Measurements from ENCODE around the gene KIRREL2.
A peak's percentile ranks its signal among the peaks of the same experiment; 100 is the strongest.
"Not testable (repeated sequence)": the region's sequence is repeated elsewhere in the genome, so short reads cannot be mapped to it uniquely, and the experiment has no call there.

Gene KIRREL2

GRCh38 chr19:35836096-35836495, 20.6 kb upstream of the KIRREL2 start:
- TF ChIP-seq, protein P1, sequence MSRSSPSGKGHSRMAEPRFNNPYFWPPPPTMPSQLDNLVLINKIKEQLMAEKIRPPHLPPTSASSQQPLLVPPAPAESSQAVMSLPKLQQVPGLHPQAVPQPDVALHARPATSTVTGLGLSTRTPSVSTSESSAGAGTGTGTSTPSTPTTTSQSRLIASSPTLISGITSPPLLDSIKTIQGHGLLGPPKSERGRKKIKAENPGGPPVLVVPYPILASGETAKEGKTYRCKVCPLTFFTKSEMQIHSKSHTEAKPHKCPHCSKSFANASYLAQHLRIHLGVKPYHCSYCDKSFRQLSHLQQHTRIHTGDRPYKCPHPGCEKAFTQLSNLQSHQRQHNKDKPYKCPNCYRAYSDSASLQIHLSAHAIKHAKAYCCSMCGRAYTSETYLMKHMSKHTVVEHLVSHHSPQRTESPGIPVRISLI (tag by site-specific recombination; IDR thresholded peaks at IDR 0.05) = 0 out of 2 replicates have a peak, but pooled peaks have one; percentile 14
- ChIA-PET POLR2A (interaction anchor here (0.6 to 2.4 kb wide), 6 partner anchors 9 to 96 kb away, joined by 3 to 7 read pairs (median 4); partner anchors contain the start of gene APLP1), CTCF (interaction anchor here (0.5 to 1.3 kb wide), 4 partner anchors 17 to 151 kb away, joined by 3 to 4 read pairs (median 4); no protein-coding TSS in a partner anchor)
- H3K4me1 ChIP-seq (ENCODE audit: control insufficient read depth, insufficient read depth, low read length); H3K9me3 ChIP-seq (ENCODE audit: control insufficient read depth, insufficient read depth, low read depth, low read length); H3K4me3 ChIP-seq (ENCODE audit: low read depth, low read length); H3K36me3 ChIP-seq (ENCODE audit: control insufficient read depth in 2 of 2, insufficient read depth in 1 of 2, low read length in 2 of 2); H3K27ac ChIP-seq (ENCODE audit: extremely low read depth, low read depth, low read length): not testable (repeated sequence)

GRCh38 chr19:35841961-35842595, 14.6 kb upstream of the KIRREL2 start:
- POLR2A ChIA-PET = no interaction called here
- Histone ChIP-seq H3K27ac (ENCODE audit: extremely low read depth, low read depth, low read length) (no peak overlapping the region), H3K36me3 (ENCODE audit: control insufficient read depth in 2 of 2, insufficient read depth in 1 of 2, low read length in 2 of 2) (no peaks in the 10 kb centered on the region), H3K4me3 (ENCODE audit: low read depth, low read length) (no peak overlapping the region), H3K4me1 (ENCODE audit: control insufficient read depth, insufficient read depth, low read length) (peaks cover 19% of the 10 kb centered on the region), H3K9me3 (ENCODE audit: control insufficient read depth, insufficient read depth, low read depth, low read length) (no peaks in the 10 kb centered on the region; the same call in none of the 2 replicates)
- CTCF ChIA-PET = interaction anchor here (0.9 kb wide), 1 partner anchor 9 kb away, joined by 4 read pairs; no protein-coding TSS in a partner anchor
- TF ChIP-seq ZNF600 (tag by site-specific recombination; IDR thresholded peaks at IDR 0.05) (no peak), ZNF24 (tag by site-specific recombination; IDR thresholded peaks at IDR 0.05) (no peak), ZNF621 (tag by site-specific recombination; IDR thresholded peaks at IDR 0.05) (no peak), GLIS1 (tag by site-specific recombination; IDR thresholded peaks at IDR 0.05) (no peak), ZNF37A (tag by site-specific recombination; IDR thresholded peaks at IDR 0.05) (no peak), PRDM10 (tag by site-specific recombination; IDR thresholded peaks at IDR 0.05) (no peak), ZNF26 (tag by site-specific recombination; IDR thresholded peaks at IDR 0.05) (no peak), ZNF157 (tag by site-specific recombination; IDR thresholded peaks at IDR 0.05) (no peak), ZNF112 (tag by site-specific recombination; IDR thresholded peaks at IDR 0.05) (no peak), ZNF248 (tag by site-specific recombination; IDR thresholded peaks at IDR 0.05) (no peak), ZXDB (tag by site-specific recombination; IDR thresholded peaks at IDR 0.05) (no peak), ZNF19 (tag by site-specific recombination; IDR thresholded peaks at IDR 0.05; ENCODE audit: low read depth) (no peak), ZNF2 (tag by site-specific recombination; IDR thresholded peaks at IDR 0.05) (no peak), EGR2 (tag by site-specific recombination; IDR thresholded peaks at IDR 0.05; ENCODE audit: low read depth) (no peak), ZNF549 (tag by site-specific recombination; IDR thresholded peaks at IDR 0.05) (no peak)
- TF ChIP-seq, protein P2, sequence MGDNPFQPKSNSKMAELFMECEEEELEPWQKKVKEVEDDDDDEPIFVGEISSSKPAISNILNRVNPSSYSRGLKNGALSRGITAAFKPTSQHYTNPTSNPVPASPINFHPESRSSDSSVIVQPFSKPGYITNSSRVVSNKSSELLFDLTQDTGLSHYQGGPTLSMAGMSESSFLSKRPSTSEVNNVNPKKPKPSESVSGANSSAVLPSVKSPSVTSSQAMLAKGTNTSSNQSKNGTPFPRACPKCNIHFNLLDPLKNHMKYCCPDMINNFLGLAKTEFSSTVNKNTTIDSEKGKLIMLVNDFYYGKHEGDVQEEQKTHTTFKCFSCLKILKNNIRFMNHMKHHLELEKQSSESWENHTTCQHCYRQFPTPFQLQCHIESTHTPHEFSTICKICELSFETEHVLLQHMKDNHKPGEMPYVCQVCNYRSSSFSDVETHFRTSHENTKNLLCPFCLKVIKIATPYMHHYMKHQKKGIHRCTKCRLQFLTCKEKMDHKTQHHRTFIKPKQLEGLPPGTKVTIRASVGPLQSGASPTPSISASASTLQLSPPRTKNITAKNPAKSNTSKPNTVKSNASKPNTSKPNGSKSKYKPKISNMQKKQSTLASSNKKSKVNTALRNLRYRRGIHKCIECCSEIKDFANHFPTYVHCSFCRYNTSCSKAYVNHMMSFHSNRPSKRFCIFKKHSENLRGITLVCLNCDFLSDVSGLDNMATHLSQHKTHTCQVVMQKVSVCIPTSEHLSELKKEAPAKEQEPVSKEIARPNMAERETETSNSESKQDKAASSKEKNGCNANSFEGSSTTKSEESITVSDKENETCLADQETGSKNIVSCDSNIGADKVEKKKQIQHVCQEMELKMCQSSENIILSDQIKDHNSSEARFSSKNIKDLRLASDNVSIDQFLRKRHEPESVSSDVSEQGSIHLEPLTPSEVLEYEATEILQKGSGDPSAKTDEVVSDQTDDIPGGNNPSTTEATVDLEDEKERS (tag by site-specific recombination; IDR thresholded peaks at IDR 0.05) = no peak
- TF ChIP-seq, protein P3, sequence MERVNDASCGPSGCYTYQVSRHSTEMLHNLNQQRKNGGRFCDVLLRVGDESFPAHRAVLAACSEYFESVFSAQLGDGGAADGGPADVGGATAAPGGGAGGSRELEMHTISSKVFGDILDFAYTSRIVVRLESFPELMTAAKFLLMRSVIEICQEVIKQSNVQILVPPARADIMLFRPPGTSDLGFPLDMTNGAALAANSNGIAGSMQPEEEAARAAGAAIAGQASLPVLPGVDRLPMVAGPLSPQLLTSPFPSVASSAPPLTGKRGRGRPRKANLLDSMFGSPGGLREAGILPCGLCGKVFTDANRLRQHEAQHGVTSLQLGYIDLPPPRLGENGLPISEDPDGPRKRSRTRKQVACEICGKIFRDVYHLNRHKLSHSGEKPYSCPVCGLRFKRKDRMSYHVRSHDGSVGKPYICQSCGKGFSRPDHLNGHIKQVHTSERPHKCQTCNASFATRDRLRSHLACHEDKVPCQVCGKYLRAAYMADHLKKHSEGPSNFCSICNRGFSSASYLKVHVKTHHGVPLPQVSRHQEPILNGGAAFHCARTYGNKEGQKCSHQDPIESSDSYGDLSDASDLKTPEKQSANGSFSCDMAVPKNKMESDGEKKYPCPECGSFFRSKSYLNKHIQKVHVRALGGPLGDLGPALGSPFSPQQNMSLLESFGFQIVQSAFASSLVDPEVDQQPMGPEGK (tag by site-specific recombination; IDR thresholded peaks at IDR 0.05) = no peak
- TF ChIP-seq, protein P4, sequence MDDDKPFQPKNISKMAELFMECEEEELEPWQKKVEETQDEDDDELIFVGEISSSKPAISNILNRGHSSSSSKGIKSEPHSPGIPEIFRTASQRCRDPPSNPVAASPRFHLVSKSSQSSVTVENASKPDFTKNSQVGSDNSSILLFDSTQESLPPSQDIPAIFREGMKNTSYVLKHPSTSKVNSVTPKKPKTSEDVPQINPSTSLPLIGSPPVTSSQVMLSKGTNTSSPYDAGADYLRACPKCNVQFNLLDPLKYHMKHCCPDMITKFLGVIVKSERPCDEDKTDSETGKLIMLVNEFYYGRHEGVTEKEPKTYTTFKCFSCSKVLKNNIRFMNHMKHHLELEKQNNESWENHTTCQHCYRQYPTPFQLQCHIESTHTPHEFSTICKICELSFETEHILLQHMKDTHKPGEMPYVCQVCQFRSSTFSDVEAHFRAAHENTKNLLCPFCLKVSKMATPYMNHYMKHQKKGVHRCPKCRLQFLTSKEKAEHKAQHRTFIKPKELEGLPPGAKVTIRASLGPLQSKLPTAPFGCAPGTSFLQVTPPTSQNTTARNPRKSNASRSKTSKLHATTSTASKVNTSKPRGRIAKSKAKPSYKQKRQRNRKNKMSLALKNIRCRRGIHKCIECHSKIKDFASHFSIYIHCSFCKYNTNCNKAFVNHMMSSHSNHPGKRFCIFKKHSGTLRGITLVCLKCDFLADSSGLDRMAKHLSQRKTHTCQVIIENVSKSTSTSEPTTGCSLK (tag by site-specific recombination; IDR thresholded peaks at IDR 0.05) = no peak

Data from HEK293 (cell line).